Right lung (tissue), 5 donors: Measurements from ENCODE around the gene ZNF330. TPM values are rescaled to one million over a fixed set of nuclear protein-coding genes. Genes with fewer than 3 reads are reported as not detected.

Experiments used
- DNase-seq, 2 donors: peaks; one replicate each; pipeline ENCODE4 v3.0.0-alpha.2; 2013
- polyA plus RNA-seq, 5 donors: library from polyadenylated mRNA; unstranded; fragments of 120-200 nt; gene quantifications; one replicate each; pipeline versions ENCODE4 v1.2.1 to v1.2.3, GENCODE V29; 2013; ENCODE audit warnings: inconsistent platforms in 1 of 5, low replicate concordance in 1 of 5; ENCODE audit not compliant: insufficient read length in 5 of 5, insufficient read depth in 1 of 5

ZNF330 gene
- polyA plus RNA-seq, 5 donors, result 45.7 to 60.6 (median 58.2) TPM

GRCh38 chr4:141229408-141230101 lies 8.9 kb downstream of the ZNF330 start:
- no peak for DNase-seq

GRCh38 chr4:141233673-141234072 lies 13.0 kb downstream of the ZNF330 start:
- DNase-seq, result no peak

- no peak for DNase-seq
These were observed 17.5 kb downstream of the ZNF330 start for GRCh38 chr4:141238186-141238585.

- DNase-seq, result no peak
These were observed 19.6 kb downstream of the ZNF330 start for GRCh38 chr4:141240259-141240658.

- no peak for DNase-seq
These were observed 20.0 kb downstream of the ZNF330 start for GRCh38 chr4:141240671-141241070.

- DNase-seq, result no peak
These were observed 21.3 kb downstream of the ZNF330 start for GRCh38 chr4:141241986-141242385.

- DNase-seq, result no peak
These were observed 23.7 kb downstream of the ZNF330 start for GRCh38 chr4:141244419-141244818.

GRCh38 chr4:141246243-141246642 lies 25.5 kb downstream of the ZNF330 start:
- DNase-seq, result no peak

GRCh38 chr4:141246683-141247429 lies 26.2 kb downstream of the ZNF330 start:
- DNase-seq, result no peak

GRCh38 chr4:141247430-141247780 lies 26.7 kb downstream of the ZNF330 start:
- DNase-seq, result no peak

GRCh38 chr4:141248029-141248428 lies 27.3 kb downstream of the ZNF330 start:
- peak in 1 of 2 donors; percentile 11 for DNase-seq

GRCh38 chr4:141248486-141248885 lies 27.8 kb downstream of the ZNF330 start:
- peak in 1 of 2 donors; percentile 6 for DNase-seq

GRCh38 chr4:141254326-141254725 lies 33.6 kb downstream of the ZNF330 start:
- DNase-seq, result no peak

GRCh38 chr4:141255016-141255415 lies 34.3 kb downstream of the ZNF330 start:
- DNase-seq, result no peak

GRCh38 chr4:141258558-141258957 lies 37.9 kb downstream of the ZNF330 start:
- no peak for DNase-seq

- no peak for DNase-seq
These were observed 55.1 kb downstream of the ZNF330 start for GRCh38 chr4:141275834-141276233.

- DNase-seq, result no peak
These were observed 62.5 kb downstream of the ZNF330 start for GRCh38 chr4:141283152-141283551.

GRCh38 chr4:141283563-141283962 lies 62.9 kb downstream of the ZNF330 start:
- DNase-seq, result no peak

Other genes starting within 250 kb of the ZNF330 start
- gene RNF150, start 87.4 kb upstream of the ZNF330 start, polyA plus RNA-seq, result 10 to 100 TPM in 4 of 5 donors, 1 to 10 TPM in 1; 8.2 to 15.3 (median 14.1) TPM